Upper lobe of right lung (tissue), 1 donor: ENCODE measurements around the gene DYDC1. TPM values are rescaled to one million over a fixed set of nuclear protein-coding genes. Genes with fewer than 3 reads are reported as not detected.

Source experiments
- ATAC-seq: fragments of 200-7000 bp; cut with Tn5 transposase; one replicate; pipeline ENCODE4 v1.9.1; 2020; ENCODE audit warnings: mild to moderate bottlenecking, moderate library complexity
- DNase-seq: peaks from one replicate; pipeline ENCODE4 v3.0.0-alpha.2; 2020
- H3K27ac ChIP-seq: fragments of 200-600 bp; one replicate; pipeline ENCODE4 v1.8.0; 2022
- H3K27me3 ChIP-seq: fragments of 200-600 bp; one replicate; pipeline ENCODE4 v1.8.0; 2022; ENCODE audit warnings: mild to moderate bottlenecking
- H3K36me3 ChIP-seq: fragments of 200-600 bp; one replicate; pipeline ENCODE4 v1.8.0; 2022
- H3K4me1 ChIP-seq: fragments of 200-600 bp; one replicate; pipeline ENCODE4 v1.8.0; 2022
- H3K4me3 ChIP-seq: fragments of 200-600 bp; one replicate; pipeline ENCODE4 v1.8.0; 2022; ENCODE audit warnings: mild to moderate bottlenecking
- H3K9me3 ChIP-seq: fragments of 200-600 bp; one replicate; pipeline ENCODE4 v1.8.0; 2022
- intact Hi-C: fragments of 100-400 bp; cut with DNase I; formaldehyde crosslinking; loops from one replicate; pipeline ENCODE4 v1.11.0; 2022
- total RNA-seq: library from RNA; stranded (reverse); fragmentation: NEBNext Ultra II Directional; extraction: Animal tissue kit (Norgen Biotek cat#: 25700); gene quantifications from one replicate; pipeline ENCODE4 v1.2.1, GENCODE V29; 2021
- TF ChIP-seq, protein P1 (sequence below): fragments of 200-600 bp; IDR thresholded peaks from one replicate; pipeline ENCODE4 v1.8.0; 2022; ENCODE audit warnings: antibody characterized with exemption
- donor health status: DM: no; HTN: yes; CAD: no; lungs with severe emphysema.

The DYDC1 gene
- total RNA-seq, 1 donor from 2014 or later: not detected

- H3K4me3 ChIP-seq: no peak overlapping the region
- TF ChIP-seq, protein P1, sequence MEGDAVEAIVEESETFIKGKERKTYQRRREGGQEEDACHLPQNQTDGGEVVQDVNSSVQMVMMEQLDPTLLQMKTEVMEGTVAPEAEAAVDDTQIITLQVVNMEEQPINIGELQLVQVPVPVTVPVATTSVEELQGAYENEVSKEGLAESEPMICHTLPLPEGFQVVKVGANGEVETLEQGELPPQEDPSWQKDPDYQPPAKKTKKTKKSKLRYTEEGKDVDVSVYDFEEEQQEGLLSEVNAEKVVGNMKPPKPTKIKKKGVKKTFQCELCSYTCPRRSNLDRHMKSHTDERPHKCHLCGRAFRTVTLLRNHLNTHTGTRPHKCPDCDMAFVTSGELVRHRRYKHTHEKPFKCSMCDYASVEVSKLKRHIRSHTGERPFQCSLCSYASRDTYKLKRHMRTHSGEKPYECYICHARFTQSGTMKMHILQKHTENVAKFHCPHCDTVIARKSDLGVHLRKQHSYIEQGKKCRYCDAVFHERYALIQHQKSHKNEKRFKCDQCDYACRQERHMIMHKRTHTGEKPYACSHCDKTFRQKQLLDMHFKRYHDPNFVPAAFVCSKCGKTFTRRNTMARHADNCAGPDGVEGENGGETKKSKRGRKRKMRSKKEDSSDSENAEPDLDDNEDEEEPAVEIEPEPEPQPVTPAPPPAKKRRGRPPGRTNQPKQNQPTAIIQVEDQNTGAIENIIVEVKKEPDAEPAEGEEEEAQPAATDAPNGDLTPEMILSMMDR: no peak
- H3K27ac ChIP-seq: no peak overlapping the region
- no peaks in the 10 kb centered on the region for H3K27me3 ChIP-seq
- no peak for DNase-seq
- no peaks in the 10 kb centered on the region for H3K9me3 ChIP-seq
- H3K36me3 ChIP-seq: no peaks in the 10 kb centered on the region
- no peaks in the 10 kb centered on the region for H3K4me1 ChIP-seq
- intact Hi-C loops: no loop called here
- ATAC-seq: no peak
These were observed 67.7 kb downstream of the DYDC1 start for GRCh38 chr10:80288849-80289248.

Other genes starting within 250 kb of the DYDC1 start
- 24.1 TPM for gene PLAC9, start 224.0 kb downstream of the DYDC1 start, total RNA-seq
- 287 TPM for gene ANXA11, start 151.2 kb downstream of the DYDC1 start, total RNA-seq
- 0.69 TPM for gene MAT1A, start 67.1 kb downstream of the DYDC1 start, total RNA-seq
- not detected for gene DYDC2, start within 50 bp of the DYDC1 start, total RNA-seq
- gene PRXL2A, start 51.8 kb upstream of the DYDC1 start, total RNA-seq: 52.9 TPM
- 157 TPM for gene TSPAN14, start 97.6 kb upstream of the DYDC1 start, total RNA-seq
- 0.43 TPM for gene SH2D4B, start 181.1 kb upstream of the DYDC1 start, total RNA-seq